COLO829 (cell line): ENCODE data around the gene DUSP14.
A peak's percentile ranks its signal among the peaks of the same experiment; 100 is the strongest.

Experiments
- DNase-seq: peaks from one replicate; pipeline ENCODE4 v3.0.0; 2012; ENCODE audit warnings: low spot score

The DUSP14 gene

GRCh38 chr17:37517881-37518280, 28.2 kb downstream of the DUSP14 start:
- no peak for DNase-seq

DNA sequence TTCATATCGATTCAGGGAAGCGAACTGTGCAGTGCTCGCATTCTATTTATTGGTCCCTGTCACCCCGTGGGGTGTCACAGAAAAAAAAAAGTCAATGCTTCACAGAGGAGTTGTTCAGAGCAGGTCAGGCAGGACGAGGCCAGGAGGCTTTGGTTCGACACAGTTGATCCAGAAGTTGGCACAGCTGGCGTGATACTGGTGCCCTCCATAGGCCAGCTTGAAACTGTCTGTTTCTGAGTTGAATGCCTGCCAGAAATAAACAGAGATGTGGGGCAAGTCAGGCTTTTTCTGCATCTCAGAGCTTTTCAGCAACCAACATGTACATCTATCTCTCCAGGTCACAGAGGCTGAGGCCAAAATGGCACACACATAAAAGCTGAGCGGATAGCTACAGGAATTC, 29.1 kb downstream of the DUSP14 start:
- no peak for DNase-seq

DNA sequence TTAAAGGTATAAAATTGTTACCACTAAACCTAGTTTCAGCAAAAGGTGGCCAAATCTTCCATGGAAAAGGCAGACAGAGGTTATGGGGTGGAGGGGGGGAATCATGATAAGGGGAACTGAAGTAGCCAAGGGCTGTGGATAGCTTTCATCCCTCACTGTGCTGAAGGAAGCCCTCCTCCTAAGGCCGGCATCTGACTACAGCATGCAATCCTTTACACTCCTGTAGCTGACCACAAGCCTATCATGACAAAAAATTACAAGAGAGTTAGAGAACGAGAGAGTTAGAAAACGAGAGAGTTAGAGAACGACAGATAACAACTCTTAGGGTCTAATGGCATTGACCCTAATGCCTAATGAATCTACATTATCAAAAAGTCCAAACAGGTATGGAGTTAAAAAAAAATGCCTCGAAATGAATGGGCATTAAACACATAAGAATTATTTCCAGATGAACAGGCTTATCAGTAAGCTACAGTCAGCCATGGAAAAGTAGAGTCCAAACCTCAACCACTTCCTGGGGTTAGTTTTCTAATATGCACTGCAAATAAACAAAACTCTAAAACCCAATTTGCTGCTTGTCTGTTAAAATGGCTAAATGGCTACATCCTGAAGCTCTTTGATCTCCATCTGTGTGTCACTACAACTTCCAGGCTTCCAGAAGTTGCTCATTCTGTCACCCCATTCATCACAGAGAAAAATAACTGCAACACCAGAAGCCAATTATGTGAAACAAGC, 29.7 kb downstream of the DUSP14 start:
- no peak for DNase-seq

DNA sequence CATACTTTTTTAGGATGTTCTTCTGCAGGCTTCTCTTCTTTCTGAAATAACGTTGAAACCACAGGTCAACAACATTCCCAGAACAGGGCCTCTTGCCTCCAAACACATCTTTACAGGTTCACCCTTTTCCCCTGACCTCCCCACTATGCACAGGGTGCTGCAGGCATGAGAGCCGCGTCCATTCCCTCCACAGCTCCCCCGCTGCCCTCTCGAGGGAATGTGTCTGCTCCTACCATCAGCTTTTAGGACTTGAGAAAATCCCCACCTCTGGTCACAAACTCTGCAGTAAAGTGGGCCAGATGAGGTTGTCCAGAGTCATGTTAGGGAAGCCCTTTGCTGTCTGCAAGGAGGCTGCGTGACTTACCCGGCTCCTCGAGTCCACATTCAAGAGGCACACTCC, 30.5 kb downstream of the DUSP14 start:
- no peak for DNase-seq

DNA sequence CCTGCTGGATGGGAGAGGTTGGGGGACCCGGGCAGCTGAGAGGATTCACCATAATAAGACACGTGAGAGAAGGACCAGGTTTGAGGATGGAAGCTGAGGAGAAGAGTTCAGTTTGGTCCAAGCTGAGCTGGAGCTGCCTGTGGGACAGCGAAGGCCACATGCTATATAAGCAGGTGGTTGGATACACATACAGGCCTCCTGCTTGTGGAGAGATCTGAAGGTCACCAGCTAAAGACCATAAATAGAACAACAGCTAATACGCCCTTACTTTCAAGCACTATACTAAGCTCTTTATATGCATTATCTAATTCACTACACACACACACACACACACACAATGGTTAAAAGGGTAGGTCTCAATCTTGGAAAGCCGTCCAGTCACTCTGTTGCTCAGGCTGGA, 32.1 kb downstream of the DUSP14 start:
- DNase-seq = no peak

DNA sequence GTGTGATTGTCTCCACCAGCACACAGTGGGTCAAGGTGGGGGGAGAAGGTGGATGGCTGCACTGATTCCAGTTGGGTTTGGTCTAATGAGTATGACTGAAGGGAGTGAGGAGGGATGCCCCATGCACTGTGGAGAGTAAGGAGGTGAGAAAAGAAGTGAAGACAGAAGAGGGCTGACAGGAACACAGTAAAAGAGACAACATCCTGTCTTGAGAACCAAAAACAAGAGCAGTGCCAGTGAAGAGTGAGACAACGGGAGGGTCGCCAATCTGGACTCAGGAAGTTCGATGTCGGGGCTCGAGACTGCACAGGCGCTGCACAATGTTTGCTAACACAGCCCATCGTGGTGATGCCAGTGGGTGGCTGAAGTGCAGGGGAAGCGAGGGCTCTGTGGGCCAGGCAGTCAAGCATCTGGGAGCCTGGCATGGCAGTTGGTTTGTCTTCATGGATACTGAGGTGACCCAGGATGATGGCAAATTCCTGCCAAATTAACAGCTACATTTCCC, 34.1 kb downstream of the DUSP14 start:
- no peak for DNase-seq

- peak; percentile 42 for DNase-seq
Observed at GRCh38 chr17:37527249-37527851, 37.7 kb downstream of the DUSP14 start.

DNA sequence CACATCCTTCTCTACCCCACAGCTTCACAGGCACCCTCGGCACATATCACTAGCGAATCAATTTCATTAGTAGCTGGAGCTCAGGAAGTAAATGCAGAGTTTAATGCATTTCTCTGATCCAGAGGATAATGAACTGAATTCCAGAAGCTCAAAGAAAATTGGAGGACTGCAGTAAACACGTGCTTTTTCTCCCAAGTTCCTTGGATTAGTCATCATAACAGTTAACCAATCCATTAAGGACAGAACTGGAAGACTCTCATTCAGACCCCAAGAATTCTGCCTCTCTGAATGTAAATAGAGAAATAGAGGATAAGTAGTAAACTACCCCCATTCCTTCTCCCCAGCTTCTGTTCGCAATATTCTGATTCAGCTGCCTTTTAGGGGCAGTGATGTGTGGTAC, 40.7 kb downstream of the DUSP14 start:
- DNase-seq = peak; percentile 4

DNA sequence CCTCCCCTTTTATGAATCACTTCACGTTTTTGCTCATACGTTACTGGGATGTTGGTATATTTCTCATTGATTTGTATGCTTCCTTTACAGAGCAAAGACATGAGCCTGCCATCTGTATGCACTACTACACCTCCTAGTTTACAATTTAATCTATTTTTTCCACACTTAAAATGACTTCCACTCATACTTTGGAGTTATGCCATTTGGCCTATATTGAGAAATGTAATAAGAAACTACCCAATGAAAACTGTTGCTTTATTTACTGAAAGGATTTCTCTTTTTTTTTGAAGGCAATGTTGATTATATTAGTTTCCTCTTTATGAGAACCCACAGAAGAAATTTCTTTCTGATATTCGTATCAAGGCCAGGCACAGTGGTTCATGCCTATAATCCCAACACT, 43.1 kb downstream of the DUSP14 start:
- DNase-seq = no peak

DNA sequence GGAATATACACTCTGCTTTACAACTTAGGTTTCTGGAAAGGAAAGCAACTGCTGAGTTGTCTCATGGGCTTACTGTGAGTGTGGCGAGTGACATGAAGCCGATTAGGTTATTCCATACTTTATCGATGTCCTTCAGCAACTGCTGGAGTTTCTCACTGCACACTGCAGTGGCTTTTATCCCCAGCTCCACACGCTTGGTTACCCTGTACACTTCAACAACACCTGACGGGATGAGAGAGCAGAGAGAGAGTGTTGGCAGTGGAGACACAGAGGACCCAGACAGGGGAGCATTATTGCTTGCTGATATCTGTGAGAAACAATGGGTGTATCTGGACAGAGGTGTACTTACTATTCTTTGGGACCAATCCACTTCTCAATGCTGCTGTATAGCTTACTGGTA, 46.2 kb downstream of the DUSP14 start:
- no peak for DNase-seq

GRCh38 chr17:37538981-37539659, 49.4 kb downstream of the DUSP14 start:
- no peak for DNase-seq

GRCh38 chr17:37541880-37542660, 52.4 kb downstream of the DUSP14 start:
- DNase-seq = no peak

- DNase-seq = no peak
Observed at GRCh38 chr17:37543637-37544052, 54.0 kb downstream of the DUSP14 start.

DNA sequence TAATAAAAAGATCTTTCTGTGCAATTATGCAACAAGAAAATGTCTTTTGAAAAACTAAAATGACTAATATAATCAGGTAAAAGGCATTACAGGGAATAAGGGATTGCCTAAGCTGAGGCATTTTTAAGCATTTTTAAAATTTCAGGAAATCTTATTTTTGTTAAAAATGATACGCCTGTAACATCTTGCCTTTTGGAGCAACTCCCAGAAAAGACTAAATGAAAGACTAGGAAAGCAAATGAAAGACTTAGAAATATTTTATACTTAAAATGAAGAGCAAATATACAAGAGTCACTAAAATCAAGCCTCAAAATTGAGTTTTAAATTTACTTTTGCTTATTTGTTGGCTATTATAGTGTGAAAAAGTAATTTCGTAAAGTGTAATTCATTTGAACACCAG, 55.8 kb downstream of the DUSP14 start:
- no peak for DNase-seq

DNA sequence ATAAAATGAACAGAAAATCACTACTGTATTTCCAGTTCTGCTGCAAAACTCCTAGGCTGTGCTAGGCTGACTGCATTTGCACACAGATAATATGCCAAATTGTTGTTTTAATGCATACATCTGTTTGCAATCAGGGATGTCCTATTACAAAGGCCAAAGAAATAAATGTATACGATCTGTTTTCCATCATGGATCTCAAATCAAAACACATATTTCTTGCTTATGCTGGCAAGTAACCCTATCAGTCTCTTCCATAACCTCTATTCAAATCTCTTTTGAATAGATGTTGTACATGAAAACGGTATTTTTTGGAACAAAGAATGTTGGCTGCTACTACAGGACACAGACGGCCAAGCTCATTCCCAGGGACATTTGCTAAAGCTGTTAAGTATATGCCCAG, 56.6 kb downstream of the DUSP14 start:
- no peak for DNase-seq

- no peak for DNase-seq
Observed at GRCh38 chr17:37547986-37548385, 58.3 kb downstream of the DUSP14 start.

- no peak for DNase-seq
Observed at GRCh38 chr17:37551788-37552187, 62.1 kb downstream of the DUSP14 start.

GRCh38 chr17:37553401-37553966, 63.8 kb downstream of the DUSP14 start:
- DNase-seq = no peak

DNA sequence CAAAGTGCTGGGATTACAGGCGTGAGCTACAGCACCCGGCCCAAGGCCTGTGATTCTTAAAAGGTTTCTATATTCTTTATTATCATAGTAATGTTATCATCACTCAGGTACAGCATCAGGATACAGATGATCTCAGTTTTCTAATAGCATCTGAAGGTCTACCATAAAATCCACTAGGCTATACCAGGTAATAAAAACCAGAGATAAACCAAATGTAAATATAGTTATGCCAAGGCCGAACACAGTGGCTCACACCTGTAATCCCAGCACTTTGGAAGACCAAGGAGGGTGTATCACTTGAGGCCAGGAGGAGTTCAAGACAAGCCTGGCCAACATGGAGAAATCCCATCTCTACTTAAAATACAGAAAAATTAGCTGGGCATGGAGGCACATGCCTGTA, 65.7 kb downstream of the DUSP14 start:
- no peak for DNase-seq

- DNase-seq = no peak
Observed at GRCh38 chr17:37557482-37557881, 67.8 kb downstream of the DUSP14 start.

- no peak for DNase-seq
Observed at GRCh38 chr17:37558299-37558698, 68.6 kb downstream of the DUSP14 start.
